Activated naive CD4-positive, alpha-beta T cell treated with anti-CD3 and anti-CD28 coated beads for 36 hours (primary cell): Measurements from ENCODE around the gene BRD8. TPM values are rescaled to one million over a fixed set of nuclear protein-coding genes. Genes with fewer than 3 reads are reported as not detected.

ENCODE experiments used
- CTCF ChIA-PET: fragments of 350-600 bp; sonication (Branson Sonifier 250); formaldehyde crosslinking; loops from one replicate; lab custom pipeline; 2021; ENCODE audit warnings: antibody characterized with exemption; lab: Charles Lee
- DNase-seq: peaks from one replicate; pipeline ENCODE4 v3.0.0-alpha.2; 2020
- H3K27ac Mint-ChIP-seq: one replicate; pipeline ENCODE4 v1.8.0; 2021; ENCODE audit warnings: mild to moderate bottlenecking, mixed read lengths
- H3K27me3 Mint-ChIP-seq: one replicate; pipeline ENCODE4 v1.8.0; 2021; ENCODE audit warnings: low read depth, mixed read lengths
- H3K36me3 Mint-ChIP-seq: one replicate; pipeline ENCODE4 v1.8.0; 2021; ENCODE audit warnings: low read depth, mixed read lengths
- H3K4me1 Mint-ChIP-seq: one replicate; pipeline ENCODE4 v1.8.0; 2021; ENCODE audit warnings: low read depth, mixed read lengths
- H3K4me3 Mint-ChIP-seq: one replicate; pipeline ENCODE4 v1.8.0; 2021; ENCODE audit warnings: mild to moderate bottlenecking, moderate library complexity, mixed read lengths
- H3K9me3 Mint-ChIP-seq: one replicate; pipeline ENCODE4 v1.8.0; 2021; ENCODE audit warnings: mixed read lengths
- intact Hi-C: fragments of 100-400 bp; cut with micrococcal nuclease; formaldehyde crosslinking; loops from one replicate; pipeline ENCODE4 v1.15.1; 2023
- total RNA-seq, 2 experiments: library from RNA; stranded (reverse); gene quantifications; one replicate each; pipeline ENCODE4 v1.2.3, GENCODE V29; 2021

BRD8 gene
- total RNA-seq, 2 experiments from 2014 or later = 94.8 to 95.6 TPM

DNA sequence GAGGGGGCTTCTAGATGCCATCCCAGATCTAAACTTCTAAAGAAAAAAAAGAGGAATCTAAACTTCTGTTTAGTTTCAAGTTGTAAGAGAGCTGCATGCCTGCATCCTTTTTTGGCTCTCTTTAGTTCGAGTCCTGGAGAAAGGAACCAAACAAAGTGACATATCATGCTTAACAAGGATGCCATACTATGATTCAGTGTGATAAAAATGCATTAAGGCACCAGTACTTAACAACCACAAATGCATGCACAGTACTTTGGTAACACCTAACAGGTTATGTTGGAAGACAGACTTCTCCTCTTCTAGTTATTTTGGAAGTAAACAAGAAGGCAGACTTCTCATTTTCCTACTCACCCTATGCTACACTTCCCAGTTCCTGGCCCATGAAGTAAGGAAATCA lies 66.5 kb downstream of the BRD8 start:
- Mint-ChIP-seq H3K27me3 (peaks cover 2% of the 10 kb centered on the region), H3K36me3 (no peaks in the 10 kb centered on the region), H3K9me3 (no peaks in the 10 kb centered on the region), H3K4me1 (peaks cover 3% of the 10 kb centered on the region), H3K27ac (no peak overlapping the region), H3K4me3 (no peak overlapping the region)
- intact Hi-C loops = no loop called here
- no peak for DNase-seq
- CTCF ChIA-PET = interaction anchor here (0.6 to 1.3 kb wide), 2 partner anchors 34 to 70 kb away, joined by 3 read pairs; no protein-coding TSS in a partner anchor

DNA sequence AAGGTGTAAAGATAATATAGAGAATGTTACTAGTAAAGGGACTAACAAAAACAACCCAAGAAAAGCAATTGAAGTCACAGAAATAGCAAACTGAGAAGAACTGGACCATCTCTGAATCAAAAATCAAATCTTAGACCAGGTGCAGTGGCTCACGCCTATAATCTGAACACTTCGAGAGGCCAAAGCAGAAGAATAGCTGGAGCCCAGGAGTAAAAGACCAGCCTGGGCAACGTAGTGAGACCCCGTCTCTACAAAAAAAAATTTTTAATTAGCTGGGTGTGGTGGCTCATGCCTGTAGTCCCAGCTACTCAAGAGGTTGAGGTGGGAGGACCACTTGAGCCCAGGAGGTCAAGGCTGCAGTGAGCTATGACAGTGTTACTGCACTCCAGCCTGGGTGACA lies 67.2 kb downstream of the BRD8 start:
- intact Hi-C loops = no loop called here
- CTCF ChIA-PET = no interaction called here
- no peak for DNase-seq
- H3K4me1 Mint-ChIP-seq = peaks cover 3% of the 10 kb centered on the region
- no peaks in the 10 kb centered on the region for H3K36me3 Mint-ChIP-seq
- H3K27me3 Mint-ChIP-seq = peaks cover 2% of the 10 kb centered on the region
- no peaks in the 10 kb centered on the region for H3K9me3 Mint-ChIP-seq
- no peak overlapping the region for H3K27ac Mint-ChIP-seq
- no peak overlapping the region for H3K4me3 Mint-ChIP-seq

DNA sequence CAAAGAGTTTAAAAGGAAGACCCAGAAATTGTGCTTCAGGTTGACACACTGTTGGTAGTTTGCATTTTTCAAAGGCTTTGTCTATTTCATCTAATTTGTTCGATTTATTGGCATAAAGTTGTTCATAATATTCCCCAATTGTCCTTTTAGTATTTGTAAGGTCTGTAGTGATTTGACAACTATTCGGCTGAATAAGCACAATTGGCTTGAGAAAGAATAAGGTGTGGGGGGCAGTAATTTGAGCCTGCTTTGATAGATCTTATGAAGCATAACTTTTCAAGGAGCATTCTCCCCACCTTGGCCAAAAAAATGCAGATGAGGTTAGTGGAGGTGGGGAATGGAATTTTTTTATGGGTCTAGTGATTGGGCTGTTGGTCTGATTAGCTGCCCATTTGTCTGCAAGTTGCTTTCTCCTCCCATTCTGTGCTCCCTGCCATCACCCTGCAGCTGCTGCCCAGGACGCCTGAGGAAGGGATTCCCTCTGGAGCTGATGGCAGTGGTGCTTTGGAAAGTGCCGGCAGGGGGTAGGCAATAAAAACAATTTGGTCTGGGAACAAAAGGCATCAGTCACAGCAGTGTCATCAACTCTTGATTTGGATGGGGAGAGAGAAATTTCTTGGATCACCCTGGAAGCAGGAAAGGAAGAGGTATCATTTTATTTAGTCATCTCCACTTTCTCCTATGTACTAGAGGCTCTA lies 68.0 kb downstream of the BRD8 start:
- Mint-ChIP-seq H3K27me3 (peaks cover 2% of the 10 kb centered on the region), H3K4me1 (peaks cover 3% of the 10 kb centered on the region), H3K36me3 (no peaks in the 10 kb centered on the region), H3K9me3 (no peaks in the 10 kb centered on the region), H3K4me3 (no peak overlapping the region), H3K27ac (no peak overlapping the region)
- DNase-seq = no peak
- CTCF ChIA-PET = interaction anchor here (0.6 to 1.2 kb wide), 3 partner anchors 23 to 94 kb away, joined by 3 to 7 read pairs (median 3); no protein-coding TSS in a partner anchor
- intact Hi-C loops = no loop called here

DNA sequence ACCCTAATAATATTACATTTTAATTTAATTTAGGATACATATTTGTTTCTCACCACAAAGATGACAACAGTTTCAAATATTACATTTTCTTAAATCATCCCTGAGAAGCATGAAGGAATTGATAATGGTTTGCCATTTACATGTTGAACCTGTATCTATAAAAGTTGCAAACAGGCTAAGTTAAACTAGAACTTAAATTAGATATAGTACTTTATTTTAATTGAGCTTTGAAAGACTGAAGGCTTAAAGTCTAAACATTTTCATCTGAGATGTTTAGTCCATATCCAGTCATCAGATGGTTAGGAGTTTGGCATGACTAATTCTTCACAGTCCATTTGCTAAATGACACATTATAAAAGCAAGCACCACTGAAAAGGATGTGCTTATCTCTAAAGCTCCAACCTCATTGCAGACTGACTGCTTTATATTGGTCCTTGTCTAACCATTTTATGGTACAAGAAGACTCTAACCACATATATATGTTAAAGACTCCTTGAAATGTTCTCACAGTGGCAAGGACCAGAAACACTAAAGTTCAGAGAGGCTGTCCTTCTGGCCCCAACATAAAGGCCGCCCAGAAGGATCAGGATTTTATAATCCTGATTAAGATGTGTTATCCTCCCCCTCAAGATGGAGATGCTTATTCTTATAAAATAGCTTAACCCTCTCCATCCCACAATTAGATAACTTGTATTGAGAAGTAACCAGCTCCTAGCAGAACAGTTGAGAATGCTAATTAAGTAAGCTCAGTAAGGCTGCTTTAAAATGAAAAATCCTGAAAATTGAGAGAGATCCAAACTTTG lies 68.8 kb downstream of the BRD8 start:
- CTCF ChIA-PET = interaction anchor here (0.6 to 1.6 kb wide), 4 partner anchors 24 to 94 kb away, joined by 3 to 7 read pairs (median 4); no protein-coding TSS in a partner anchor
- Mint-ChIP-seq H3K9me3 (no peaks in the 10 kb centered on the region), H3K4me3 (no peak overlapping the region), H3K27me3 (peaks cover 2% of the 10 kb centered on the region), H3K4me1 (peaks cover 3% of the 10 kb centered on the region), H3K36me3 (no peaks in the 10 kb centered on the region), H3K27ac (no peak overlapping the region)
- intact Hi-C loops = no loop called here
- DNase-seq = no peak

DNA sequence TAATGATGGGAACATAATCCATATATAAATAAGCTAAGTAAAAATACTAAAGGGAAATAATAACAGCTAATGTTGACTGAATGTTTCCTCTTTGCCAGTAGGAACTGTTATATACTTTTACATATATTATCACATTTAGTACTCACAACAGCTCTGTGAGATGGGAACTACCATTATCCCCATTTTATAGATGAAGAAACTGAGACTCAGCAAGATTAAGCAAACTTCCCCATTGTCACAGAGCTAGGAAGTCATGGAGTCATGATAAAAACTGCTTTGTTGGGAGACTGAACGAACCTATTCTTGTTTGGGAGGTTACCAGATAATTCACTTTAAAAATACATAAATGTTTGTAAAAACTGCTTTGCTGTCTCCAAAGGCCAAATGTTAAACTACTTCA lies 71.2 kb downstream of the BRD8 start:
- no peaks in the 10 kb centered on the region for H3K9me3 Mint-ChIP-seq
- CTCF ChIA-PET = interaction anchor here (0.6 to 1.0 kb wide), 3 partner anchors 10 to 116 kb away, joined by 3 to 4 read pairs (median 3); no protein-coding TSS in a partner anchor
- no peak overlapping the region for H3K27ac Mint-ChIP-seq
- peaks cover 3% of the 10 kb centered on the region for H3K4me1 Mint-ChIP-seq
- peaks cover 2% of the 10 kb centered on the region for H3K27me3 Mint-ChIP-seq
- no peak overlapping the region for H3K4me3 Mint-ChIP-seq
- H3K36me3 Mint-ChIP-seq = no peaks in the 10 kb centered on the region
- DNase-seq = no peak
- intact Hi-C loops = no loop called here

DNA sequence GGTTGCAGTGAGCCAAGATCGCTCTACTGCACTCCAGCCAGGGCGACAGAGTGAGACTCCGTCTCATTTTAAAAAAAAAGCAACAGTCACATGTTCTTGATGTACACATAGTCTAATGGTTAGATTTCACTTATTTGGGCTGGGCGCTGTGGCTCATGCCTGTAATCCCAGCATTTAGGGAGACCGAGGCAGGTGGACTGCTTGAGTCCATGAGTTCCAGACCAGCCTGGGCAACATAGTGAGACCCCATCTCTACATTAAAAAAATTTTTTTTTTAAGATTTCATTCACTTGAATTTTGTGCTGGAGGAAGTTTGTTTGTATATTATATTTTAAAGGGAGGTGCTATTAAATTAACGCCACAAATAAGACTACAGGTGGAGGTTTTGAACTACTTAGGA lies 72.7 kb downstream of the BRD8 start:
- DNase-seq = no peak
- Mint-ChIP-seq H3K27ac (no peak overlapping the region), H3K36me3 (no peaks in the 10 kb centered on the region), H3K27me3 (peaks cover 4% of the 10 kb centered on the region), H3K4me3 (no peak overlapping the region), H3K4me1 (peaks cover 3% of the 10 kb centered on the region), H3K9me3 (no peaks in the 10 kb centered on the region)
- intact Hi-C loops = no loop called here
- CTCF ChIA-PET = interaction anchor here (0.6 to 0.7 kb wide), 2 partner anchors 21 to 29 kb away, joined by 3 to 4 read pairs; no protein-coding TSS in a partner anchor

DNA sequence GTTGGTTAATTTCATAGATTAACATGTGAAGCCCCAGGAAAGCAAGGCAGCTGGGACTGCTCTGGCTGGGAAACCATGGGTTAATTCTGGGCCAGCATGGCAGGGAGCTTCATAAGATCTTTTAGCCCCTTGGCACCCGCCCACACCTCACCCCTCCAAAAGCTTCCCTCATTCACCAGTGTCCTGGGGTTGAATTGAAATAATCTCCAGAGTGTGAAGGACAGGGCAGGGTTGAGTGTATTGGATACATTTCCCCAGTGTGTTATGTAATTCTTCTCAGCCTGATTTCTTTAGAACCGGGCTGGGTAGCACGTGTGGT lies 75.2 kb downstream of the BRD8 start:
- H3K27ac Mint-ChIP-seq = no peak overlapping the region
- H3K36me3 Mint-ChIP-seq = no peaks in the 10 kb centered on the region
- CTCF ChIA-PET = interaction anchor here (0.6 to 0.8 kb wide), 2 partner anchors 25 to 215 kb away, joined by 3 to 4 read pairs; no protein-coding TSS in a partner anchor
- H3K4me3 Mint-ChIP-seq = no peak overlapping the region
- no peak for DNase-seq
- H3K27me3 Mint-ChIP-seq = peaks cover 2% of the 10 kb centered on the region
- no peaks in the 10 kb centered on the region for H3K4me1 Mint-ChIP-seq
- H3K9me3 Mint-ChIP-seq = no peaks in the 10 kb centered on the region
- intact Hi-C loops = no loop called here

DNA sequence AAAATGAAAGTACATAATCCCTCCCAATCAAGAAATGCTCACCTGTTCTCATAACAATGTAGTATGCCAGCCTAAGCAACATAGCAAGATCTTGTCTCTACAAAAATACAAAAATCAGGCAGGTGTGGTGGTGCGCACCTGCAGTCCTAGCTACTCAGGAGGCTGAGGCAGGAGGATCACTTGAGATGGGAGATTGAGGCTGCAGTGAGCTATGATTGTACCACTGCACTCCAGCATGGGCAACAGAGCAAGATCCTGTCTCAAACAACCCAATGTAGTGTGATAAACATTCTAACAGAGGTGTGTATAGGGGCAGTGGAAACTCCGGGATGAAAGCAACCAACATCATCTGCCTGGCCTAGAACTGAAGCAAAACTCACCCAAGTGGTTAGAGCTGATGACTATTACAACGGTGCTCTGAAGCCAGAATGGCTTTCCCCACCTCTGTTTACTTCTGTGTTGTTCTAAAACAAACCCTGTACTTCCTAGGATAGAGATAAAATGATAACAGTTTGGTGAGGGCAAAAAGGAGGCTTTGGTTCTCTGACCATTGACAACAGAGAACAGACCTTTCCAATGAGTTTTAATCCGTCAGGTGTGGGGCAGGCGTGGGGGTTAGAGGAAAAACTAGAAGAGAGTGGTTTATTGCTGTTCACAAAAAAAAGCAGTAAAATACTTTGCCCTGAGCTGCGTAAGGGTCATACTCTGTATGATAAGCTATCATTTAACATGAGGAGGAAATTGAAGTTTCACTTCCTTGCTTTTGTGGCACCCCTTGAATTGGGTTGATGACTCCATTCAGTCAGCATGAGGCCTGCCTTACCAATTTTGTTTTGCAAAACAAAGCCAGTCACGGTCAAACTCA lies 75.7 kb downstream of the BRD8 start:
- Mint-ChIP-seq H3K36me3 (no peaks in the 10 kb centered on the region), H3K27me3 (peaks cover 2% of the 10 kb centered on the region), H3K4me3 (no peak overlapping the region), H3K4me1 (no peaks in the 10 kb centered on the region), H3K9me3 (no peaks in the 10 kb centered on the region), H3K27ac (no peak overlapping the region)
- CTCF ChIA-PET = interaction anchor here (0.8 kb wide), 1 partner anchor 24 kb away, joined by 3 read pairs; no protein-coding TSS in a partner anchor
- DNase-seq = no peak
- intact Hi-C loops = no loop called here

DNA sequence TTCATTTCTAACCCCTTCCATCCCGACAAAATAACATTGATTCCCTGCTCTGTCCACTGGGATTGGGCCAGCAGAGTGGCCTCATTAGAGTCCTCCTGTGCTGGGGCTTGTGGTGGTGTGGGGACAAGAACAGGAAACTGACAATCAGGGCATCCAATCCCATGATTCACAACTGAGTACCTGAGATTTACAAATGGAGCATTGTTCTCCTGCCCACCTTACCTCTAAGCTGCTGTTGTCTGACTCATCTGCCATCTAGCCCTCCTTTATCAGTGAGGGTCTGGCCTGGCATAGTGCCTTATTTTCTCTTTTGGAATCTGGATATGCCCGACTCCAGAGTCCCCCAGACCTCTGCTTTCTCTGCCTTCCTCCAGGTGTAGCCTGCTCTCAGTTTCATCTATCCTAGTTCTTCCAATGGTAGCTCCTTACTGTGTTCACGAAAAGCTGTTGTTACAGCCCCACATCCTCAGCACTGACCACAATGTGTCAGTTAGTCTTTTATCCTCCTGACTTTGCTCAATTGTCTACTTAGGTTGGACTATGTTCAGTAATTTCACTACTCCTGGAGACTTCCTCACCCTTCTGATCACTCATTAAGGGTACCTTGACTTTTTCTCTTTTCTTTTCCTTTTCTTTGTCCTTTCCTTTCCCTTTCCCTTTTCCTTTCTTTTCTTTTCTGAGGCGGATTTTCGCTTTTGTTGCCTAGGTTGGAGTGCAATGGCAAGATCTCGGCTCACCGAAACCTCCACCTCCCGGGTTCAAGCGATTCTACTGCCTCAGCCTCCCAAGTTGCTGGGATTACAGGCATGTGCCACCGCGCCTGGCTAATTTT lies 81.2 kb downstream of the BRD8 start:
- Mint-ChIP-seq H3K9me3 (no peaks in the 10 kb centered on the region), H3K27ac (no peak overlapping the region), H3K4me1 (peaks cover 47% of the 10 kb centered on the region), H3K4me3 (no peak overlapping the region), H3K36me3 (no peaks in the 10 kb centered on the region), H3K27me3 (peaks cover 2% of the 10 kb centered on the region)
- intact Hi-C loops = loop anchor here (2.0 kb wide), 1 partner anchor 16 kb away; no protein-coding TSS in a partner anchor
- CTCF ChIA-PET = interaction anchor here (0.6 to 1.7 kb wide), 4 partner anchors 16 to 176 kb away, joined by 3 to 7 read pairs (median 4); no protein-coding TSS in a partner anchor
- DNase-seq = no peak

DNA sequence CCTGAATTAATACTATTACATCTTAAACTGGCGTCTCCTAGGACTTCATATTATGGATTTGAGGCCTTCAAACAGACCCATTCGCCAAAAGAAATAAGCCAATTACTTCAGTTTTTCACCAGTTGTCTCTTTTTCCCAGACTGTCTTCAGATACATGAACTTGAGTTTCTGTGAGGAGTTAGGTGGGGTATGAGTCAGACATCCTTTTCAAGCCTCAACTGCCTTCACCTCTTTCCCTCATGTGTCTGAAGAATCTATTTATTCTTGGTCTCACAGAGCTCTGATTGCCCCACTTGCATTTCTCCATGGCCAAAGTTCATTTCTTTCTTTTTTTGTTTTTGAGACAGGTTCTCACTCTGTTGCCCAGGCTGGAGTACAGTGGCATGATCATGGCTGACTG lies 82.1 kb downstream of the BRD8 start:
- no peak for DNase-seq
- Mint-ChIP-seq H3K27me3 (peaks cover 2% of the 10 kb centered on the region), H3K4me3 (no peak overlapping the region), H3K9me3 (no peaks in the 10 kb centered on the region), H3K4me1 (peaks cover 49% of the 10 kb centered on the region), H3K36me3 (no peaks in the 10 kb centered on the region), H3K27ac (peak overlapping the region; percentile 25)
- intact Hi-C loops = loop anchor here (2.0 kb wide), 1 partner anchor 16 kb away; no protein-coding TSS in a partner anchor
- CTCF ChIA-PET = interaction anchor here (0.5 to 1.7 kb wide), 5 partner anchors 15 to 335 kb away, joined by 3 to 7 read pairs (median 5); no protein-coding TSS in a partner anchor
